Endodermal cell (in vitro differentiated cells): ENCODE data around the gene PTPRM. TPM values are rescaled to one million over a fixed set of nuclear protein-coding genes. Genes with fewer than 3 reads are reported as not detected.
A peak's percentile ranks its signal among the peaks of the same experiment; 100 is the strongest.

ENCODE experiments used
- DNase-seq: peaks from one replicate; pipeline ENCODE4 v3.0.0-alpha.2; 2017
- H3K27ac ChIP-seq: 2 replicates; pipeline ENCODE4 v1.5.1; 2013; ENCODE audit warnings: mild to moderate bottlenecking, low read depth, low read length, moderate library complexity
- H3K27me3 ChIP-seq: 2 replicates; pipeline ENCODE4 v1.6.1; 2013; ENCODE audit warnings: mild to moderate bottlenecking, low read length, moderate library complexity; ENCODE audit not compliant: insufficient read depth, control insufficient read depth, poor library complexity, severe bottlenecking
- H3K36me3 ChIP-seq: 2 replicates; pipeline ENCODE4 v1.7.0; 2013; ENCODE audit warnings: mild to moderate bottlenecking, low read length, moderate library complexity; ENCODE audit not compliant: control insufficient read depth, insufficient read depth
- H3K4me1 ChIP-seq: one replicate; pipeline ENCODE4 v1.7.0; 2013; ENCODE audit warnings: low read length; ENCODE audit not compliant: control insufficient read depth, insufficient read depth
- H3K4me3 ChIP-seq: 2 replicates; pipeline ENCODE4 v1.5.1; 2013; ENCODE audit warnings: mild to moderate bottlenecking, low read length, moderate library complexity
- H3K9ac ChIP-seq: 2 replicates; pipeline ENCODE4 v1.6.1; 2013; ENCODE audit warnings: mild to moderate bottlenecking, low read length, moderate library complexity; ENCODE audit not compliant: poor library complexity, severe bottlenecking; ENCODE audit errors: extremely low read depth
- H3K9me3 ChIP-seq: 2 replicates; pipeline ENCODE4 v1.6.1; 2013; ENCODE audit warnings: mild to moderate bottlenecking, low read length, moderate library complexity; ENCODE audit not compliant: control insufficient read depth
- H3K27ac Mint-ChIP-seq: 2 replicates; pipeline ENCODE4 v1.8.0; 2020; ENCODE audit warnings: mixed read lengths
- H3K27me3 Mint-ChIP-seq: 2 replicates; pipeline ENCODE4 v1.8.0; 2021; ENCODE audit warnings: mild to moderate bottlenecking, mixed read lengths; ENCODE audit not compliant: insufficient read depth
- H3K36me3 Mint-ChIP-seq: 2 replicates; pipeline ENCODE4 v1.8.0; 2020; ENCODE audit warnings: low read depth, mixed read lengths
- H3K4me1 Mint-ChIP-seq: 2 replicates; pipeline ENCODE4 v1.8.0; 2020; ENCODE audit warnings: mixed read lengths
- H3K4me3 Mint-ChIP-seq: 2 replicates; pipeline ENCODE4 v1.8.0; 2020; ENCODE audit warnings: mild to moderate bottlenecking, moderate library complexity, mixed read lengths
- H3K9me3 Mint-ChIP-seq: 2 replicates; pipeline ENCODE4 v1.8.0; 2020; ENCODE audit warnings: mild to moderate bottlenecking, mixed read lengths
- CTCF ChIP-seq: fragments of 200-600 bp; sonication (generic); conservative IDR thresholded peaks from 2 replicates; pipeline ENCODE4 v1.5.0; 2021; ENCODE audit warnings: antibody characterized with exemption, mild to moderate bottlenecking
- WGBS, 2 experiments: methylation state at CpG; one replicate each; pipeline versions ENCODE4 v1.1.5 to v1.1.7; 2013; ENCODE audit warnings: missing lambda C conversion rate in 2 of 2, mixed read lengths in 1 of 2; ENCODE audit not compliant: insufficient coverage in 1 of 2, insufficient read length in 1 of 2; 5-methylcytosine and 5-hydroxymethylcytosine counted together
- total RNA-seq, 2 donors: library from RNA; stranded (reverse); fragmentation: NEBNext Ultra II Directional in 1 of 2; extraction: Animal tissue kit (Norgen Biotek cat#: 25700) in 1 of 2; gene quantifications; 2 replicates in 1 of 2; 3 replicates in 1 of 2; pipeline ENCODE4 v1.2.1, GENCODE V29; 2021

The PTPRM gene
- total RNA-seq, 2 donors from 2014 or later, result 47.2 to 57.6 TPM

- Mint-ChIP-seq H3K9me3 (no peaks in the 10 kb centered on the region), H3K27me3 (no peaks in the 10 kb centered on the region), H3K4me1 (peaks cover 6% of the 10 kb centered on the region), H3K27ac (no peak overlapping the region), H3K4me3 (no peak overlapping the region), H3K36me3 (no peaks in the 10 kb centered on the region)
- Histone ChIP-seq H3K27me3 (no peaks in the 10 kb centered on the region), H3K9ac (no peak overlapping the region), H3K9me3 (no peaks in the 10 kb centered on the region), H3K4me3 (no peak overlapping the region), H3K4me1 (no peaks in the 10 kb centered on the region), H3K27ac (no peak overlapping the region), H3K36me3 (no peaks in the 10 kb centered on the region)
- TF ChIP-seq CTCF, result no peak
- no peak for DNase-seq
- WGBS, 2 experiments, result 93% methylated on average over 3 of the region's 3 CpGs; no CpG with 5 or more reads in 1 of the 2 experiments
Observed at GRCh38 chr18:8001711-8002301, 434.7 kb downstream of the PTPRM start.

GRCh38 chr18:8003878-8004675 is 437.0 kb downstream of the PTPRM start:
- DNase-seq, result no peak
- TF ChIP-seq CTCF, result no peak
- Histone ChIP-seq H3K27ac (peak overlapping the region; percentile 0), H3K36me3 (no peaks in the 10 kb centered on the region), H3K27me3 (no peaks in the 10 kb centered on the region), H3K4me1 (no peaks in the 10 kb centered on the region), H3K9ac (no peak overlapping the region), H3K4me3 (no peak overlapping the region), H3K9me3 (no peaks in the 10 kb centered on the region)
- Mint-ChIP-seq H3K27me3 (no peaks in the 10 kb centered on the region), H3K4me1 (peaks cover 11% of the 10 kb centered on the region), H3K9me3 (no peaks in the 10 kb centered on the region), H3K27ac (no peak overlapping the region), H3K36me3 (no peaks in the 10 kb centered on the region), H3K4me3 (no peak overlapping the region)
- WGBS, 2 experiments, result 92 to 93% methylated on average over 4 to 6 of the region's 6 CpGs

GRCh38 chr18:8004792-8005191 is 437.7 kb downstream of the PTPRM start:
- no peak for DNase-seq
- Histone ChIP-seq H3K9me3 (no peaks in the 10 kb centered on the region), H3K27me3 (no peaks in the 10 kb centered on the region), H3K4me1 (no peaks in the 10 kb centered on the region), H3K27ac (no peak overlapping the region), H3K36me3 (no peaks in the 10 kb centered on the region), H3K9ac (no peak overlapping the region), H3K4me3 (no peak overlapping the region)
- H3K4me3 Mint-ChIP-seq, result no peak overlapping the region
- H3K9me3 Mint-ChIP-seq, result no peaks in the 10 kb centered on the region
- WGBS, 2 experiments, result 60 to 100% methylated on average over 1 to 3 of the region's 3 CpGs
- TF ChIP-seq CTCF, result no peak
- H3K27me3 Mint-ChIP-seq, result no peaks in the 10 kb centered on the region
- H3K27ac Mint-ChIP-seq, result no peak overlapping the region
- peaks cover 11% of the 10 kb centered on the region for H3K4me1 Mint-ChIP-seq
- no peaks in the 10 kb centered on the region for H3K36me3 Mint-ChIP-seq
